MM.1S (cell line): ENCODE measurements around the gene GALNT15.

ENCODE experiments used
- DNase-seq: peaks from one replicate; pipeline ENCODE4 v3.0.0-alpha.2; 2015
- H2AFZ ChIP-seq: fragments of 300-600 bp; sonication (generic); 2 replicates; pipeline ENCODE4 v1.6.0; 2016; ENCODE audit warnings: antibody characterized with exemption, low read length
- H3F3A ChIP-seq: fragments of 300-600 bp; sonication (generic); 2 replicates; pipeline ENCODE4 v1.6.1; 2016; ENCODE audit warnings: mild to moderate bottlenecking, antibody characterized with exemption, low read length, moderate library complexity, mixed read lengths; ENCODE audit not compliant: insufficient read depth
- H3K27ac ChIP-seq: fragments of 300-600 bp; sonication (generic); 2 replicates; pipeline ENCODE4 v1.5.1; 2016; ENCODE audit warnings: mild to moderate bottlenecking, low read length
- H3K27me3 ChIP-seq: fragments of 300-600 bp; sonication (generic); replicated peaks from 2 replicates; pipeline ENCODE4 v1.6.0; 2016; ENCODE audit warnings: low read length; ENCODE audit not compliant: insufficient read depth
- H3K36me3 ChIP-seq: fragments of 300-600 bp; sonication (generic); replicated peaks from 2 replicates; pipeline ENCODE4 v1.6.1; 2016; ENCODE audit warnings: mild to moderate bottlenecking, low read length, mixed read lengths; ENCODE audit not compliant: insufficient read depth
- H3K4me1 ChIP-seq: fragments of 300-600 bp; sonication (generic); 2 replicates; pipeline ENCODE4 v1.6.1; 2016; ENCODE audit warnings: low read length, mixed read lengths
- H3K4me2 ChIP-seq: fragments of 300-600 bp; sonication (generic); 2 replicates; pipeline ENCODE4 v1.6.0; 2016; ENCODE audit warnings: low read depth, low read length
- H3K4me3 ChIP-seq: fragments of 300-600 bp; sonication (generic); 2 replicates; pipeline ENCODE4 v1.5.1; 2016; ENCODE audit warnings: low read length, mixed read lengths
- H3K79me2 ChIP-seq: fragments of 300-600 bp; sonication (generic); 2 replicates; pipeline ENCODE4 v1.6.1; 2016; ENCODE audit warnings: mixed run types, low read length, mixed read lengths
- H3K9ac ChIP-seq: fragments of 300-600 bp; sonication (generic); 2 replicates; pipeline ENCODE4 v1.6.1; 2016; ENCODE audit warnings: low read length, mixed read lengths
- H3K9me2 ChIP-seq: fragments of 300-600 bp; sonication (generic); replicated peaks from 2 replicates; pipeline ENCODE4 v1.6.1; 2016; ENCODE audit warnings: mild to moderate bottlenecking, low read length, mixed read lengths; ENCODE audit not compliant: insufficient read depth
- H3K9me3 ChIP-seq: fragments of 300-600 bp; sonication (generic); replicated peaks from 2 replicates; pipeline ENCODE4 v1.6.1; 2016; ENCODE audit warnings: mild to moderate bottlenecking, low read length, mixed read lengths; ENCODE audit not compliant: insufficient read depth
- H4K20me1 ChIP-seq: fragments of 300-600 bp; sonication (generic); 2 replicates; pipeline ENCODE4 v1.6.1; 2016; ENCODE audit warnings: mild to moderate bottlenecking, low read length, moderate library complexity, mixed read lengths; ENCODE audit not compliant: insufficient read depth
- CTCF ChIP-seq: fragments of 300-600 bp; sonication (generic); IDR thresholded peaks from 2 replicates; pipeline ENCODE4 v1.5.1; 2016; ENCODE audit warnings: antibody characterized with exemption, low read length, mixed read lengths
- EZH2 ChIP-seq: fragments of 300-600 bp; sonication (generic); optimal IDR thresholded peaks from 2 replicates; pipeline ENCODE3; 2017; ENCODE audit warnings: low read depth, mild to moderate bottlenecking, antibody characterized with exemption, low read length, mixed read lengths
- EZH2phosphoT487 ChIP-seq: fragments of 300-600 bp; sonication (generic); IDR thresholded peaks from 2 replicates; pipeline ENCODE4 v1.6.1; 2018; ENCODE audit warnings: antibody characterized with exemption, low read length

GALNT15 gene

GRCh38 chr3:16221990-16222389 lies 47.5 kb downstream of the GALNT15 start:
- no peaks in the 10 kb centered on the region for H3K36me3 ChIP-seq
- H3K9ac ChIP-seq: no peak overlapping the region
- no peak overlapping the region for H3K4me2 ChIP-seq
- no peaks in the 10 kb centered on the region for H3K9me3 ChIP-seq
- no peaks in the 10 kb centered on the region for H3K9me2 ChIP-seq
- no peaks in the 10 kb centered on the region for H3K27me3 ChIP-seq
- DNase-seq: no peak
- no peaks in the 10 kb centered on the region for H3F3A ChIP-seq
- no peak overlapping the region for H3K27ac ChIP-seq
- H4K20me1 ChIP-seq: no peaks in the 10 kb centered on the region
- no peak overlapping the region for H2AFZ ChIP-seq
- H3K79me2 ChIP-seq: no peaks in the 10 kb centered on the region
- no peak overlapping the region for H3K4me3 ChIP-seq
- H3K4me1 ChIP-seq: no peaks in the 10 kb centered on the region
- no peak for TF ChIP-seq EZH2
- no peak for TF ChIP-seq CTCF
- no peak for TF ChIP-seq EZH2phosphoT487

- H3K4me3 ChIP-seq: no peak overlapping the region
- no peaks in the 10 kb centered on the region for H4K20me1 ChIP-seq
- TF ChIP-seq EZH2phosphoT487: no peak
- TF ChIP-seq EZH2: no peak
- no peak for TF ChIP-seq CTCF
- H3K27me3 ChIP-seq: no peaks in the 10 kb centered on the region
- H3K9me2 ChIP-seq: no peaks in the 10 kb centered on the region
- DNase-seq: no peak
- H3K79me2 ChIP-seq: no peaks in the 10 kb centered on the region
- H3F3A ChIP-seq: no peaks in the 10 kb centered on the region
- H3K36me3 ChIP-seq: no peaks in the 10 kb centered on the region
- H3K9ac ChIP-seq: no peak overlapping the region
- no peak overlapping the region for H2AFZ ChIP-seq
- no peak overlapping the region for H3K27ac ChIP-seq
- no peak overlapping the region for H3K4me2 ChIP-seq
- H3K9me3 ChIP-seq: no peaks in the 10 kb centered on the region
- no peaks in the 10 kb centered on the region for H3K4me1 ChIP-seq
These were observed 48.1 kb downstream of the GALNT15 start for GRCh38 chr3:16222547-16222946.

- Histone ChIP-seq H2AFZ (no peak overlapping the region), H3K36me3 (no peaks in the 10 kb centered on the region), H3K79me2 (no peaks in the 10 kb centered on the region), H3K9me3 (no peaks in the 10 kb centered on the region), H3K4me2 (no peak overlapping the region), H3K4me1 (no peaks in the 10 kb centered on the region), H3K27ac (no peak overlapping the region), H3F3A (no peaks in the 10 kb centered on the region), H3K9ac (no peak overlapping the region), H3K27me3 (no peaks in the 10 kb centered on the region), H3K9me2 (no peaks in the 10 kb centered on the region), H3K4me3 (no peak overlapping the region), H4K20me1 (no peaks in the 10 kb centered on the region)
- no peak for DNase-seq
- TF ChIP-seq CTCF (no peak), EZH2phosphoT487 (no peak), EZH2 (no peak)
These were observed 49.8 kb downstream of the GALNT15 start for GRCh38 chr3:16224325-16224724.
